ENCODE results near the gene GDPD2. TPM values are rescaled to one million over a fixed set of nuclear protein-coding genes. Genes with fewer than 3 reads are reported as not detected.

The GDPD2 gene
- total RNA-seq, 1 donor from 2014 or later, result not detected

- H3K4me3 ChIP-seq, result no peak overlapping the region
- no peaks in the 10 kb centered on the region for H3K36me3 ChIP-seq
- H3K27me3 ChIP-seq (ENCODE audit: low read depth), result no peaks in the 10 kb centered on the region
- H3K27ac ChIP-seq (replicated peaks), result no peak overlapping the region
- no peak for DNase-seq
- TF ChIP-seq CTCF (IDR thresholded peaks at IDR 0.05; ENCODE audit: borderline replicate concordance), result no peak
- intact Hi-C loops (cut with micrococcal nuclease), result no loop called here
- H3K4me1 ChIP-seq, result no peaks in the 10 kb centered on the region
- H3K9me3 ChIP-seq (replicated peaks), result no peaks in the 10 kb centered on the region
Observed at GRCh38 chrX:70410921-70411320, 12.2 kb upstream of the GDPD2 start.

- H3K4me1 ChIP-seq, result no peaks in the 10 kb centered on the region
- no peak for DNase-seq
- H3K4me3 ChIP-seq, result no peak overlapping the region
- intact Hi-C loops (cut with micrococcal nuclease), result no loop called here
- no peaks in the 10 kb centered on the region for H3K36me3 ChIP-seq
- H3K27me3 ChIP-seq (ENCODE audit: low read depth), result no peaks in the 10 kb centered on the region
- no peak overlapping the region for H3K27ac ChIP-seq (replicated peaks)
- no peak for TF ChIP-seq CTCF (IDR thresholded peaks at IDR 0.05; ENCODE audit: borderline replicate concordance)
- no peaks in the 10 kb centered on the region for H3K9me3 ChIP-seq (replicated peaks)
Observed at GRCh38 chrX:70411475-70411874, 11.6 kb upstream of the GDPD2 start.

- no peaks in the 10 kb centered on the region for H3K9me3 ChIP-seq (replicated peaks)
- H3K27me3 ChIP-seq (ENCODE audit: low read depth), result peaks cover 5% of the 10 kb centered on the region
- no peaks in the 10 kb centered on the region for H3K4me1 ChIP-seq
- intact Hi-C loops (cut with micrococcal nuclease), result no loop called here
- no peaks in the 10 kb centered on the region for H3K36me3 ChIP-seq
- no peak for DNase-seq
- no peak overlapping the region for H3K27ac ChIP-seq (replicated peaks)
- H3K4me3 ChIP-seq, result no peak overlapping the region
- TF ChIP-seq CTCF (IDR thresholded peaks at IDR 0.05; ENCODE audit: borderline replicate concordance), result no peak
Observed at GRCh38 chrX:70421618-70422017, 1.5 kb upstream of the GDPD2 start.

GRCh38 chrX:70423936-70424675 is 992 bp downstream of the GDPD2 start:
- TF ChIP-seq CTCF (IDR thresholded peaks at IDR 0.05; ENCODE audit: borderline replicate concordance), result no peak
- intact Hi-C loops (cut with micrococcal nuclease), result no loop called here
- no peak for DNase-seq
- no peak overlapping the region for H3K4me3 ChIP-seq
- H3K27me3 ChIP-seq (ENCODE audit: low read depth), result peaks cover 5% of the 10 kb centered on the region
- H3K4me1 ChIP-seq, result no peaks in the 10 kb centered on the region
- H3K27ac ChIP-seq (replicated peaks), result no peak overlapping the region
- no peaks in the 10 kb centered on the region for H3K9me3 ChIP-seq (replicated peaks)
- no peaks in the 10 kb centered on the region for H3K36me3 ChIP-seq

GRCh38 chrX:70424801-70425200 is 1.7 kb downstream of the GDPD2 start:
- intact Hi-C loops (cut with micrococcal nuclease), result no loop called here

More at GRCh38 chrX:70424801-70425200, 1.7 kb downstream of the GDPD2 start:
- Histone ChIP-seq H3K9me3 (replicated peaks) (no peaks in the 10 kb centered on the region), H3K36me3 (no peaks in the 10 kb centered on the region), H3K27me3 (ENCODE audit: low read depth) (peaks cover 5% of the 10 kb centered on the region), H3K4me3 (no peak overlapping the region), H3K27ac (replicated peaks) (no peak overlapping the region), H3K4me1 (no peaks in the 10 kb centered on the region)
- DNase-seq, result no peak
- TF ChIP-seq CTCF (IDR thresholded peaks at IDR 0.05; ENCODE audit: borderline replicate concordance), result no peak

All from left ventricle myocardium inferior (tissue), 1 donor.